Endometrial microvascular endothelial cells (primary cell): ENCODE results near the gene USF2. TPM values are rescaled to one million over a fixed set of nuclear protein-coding genes. Genes with fewer than 3 reads are reported as not detected.
"Not testable (repeated sequence)": the region's sequence is repeated elsewhere in the genome, so short reads cannot be mapped to it uniquely, and the experiment has no call there.

Source experiments
- in situ Hi-C: cut with HindIII; loops from 2 replicates; pipeline ENCODE4 v1.10.0; 2017; ENCODE audit warnings: low sequenced_read_pairs, low pct_unique_long_range_greater_than_20kb; ENCODE audit errors: inconsistent ontology term
- total RNA-seq: library from RNA; depleted of rRNA; stranded (reverse); fragments of >200 nt; gene quantifications from one replicate; pipeline ENCODE4 v1.2.3, GENCODE V29; 2015; ENCODE audit errors: inconsistent ontology term

Gene USF2
- total RNA-seq, 1 donor from 2014 or later, result 61.4 TPM

GRCh38 chr19:35239597-35239996 is 29.2 kb upstream of the USF2 start:
- in situ Hi-C loops, result not testable (repeated sequence)

GRCh38 chr19:35240327-35240726 is 28.4 kb upstream of the USF2 start:
- in situ Hi-C loops, result no loop called here

- in situ Hi-C loops, result no loop called here
Observed at GRCh38 chr19:35241417-35241816, 27.3 kb upstream of the USF2 start.

GRCh38 chr19:35246466-35247092 is 22.2 kb upstream of the USF2 start:
- in situ Hi-C loops, result no loop called here

- in situ Hi-C loops, result no loop called here
Observed at GRCh38 chr19:35247526-35248309, 21.0 kb upstream of the USF2 start.

- in situ Hi-C loops, result no loop called here
Observed at GRCh38 chr19:35248310-35249145, 20.2 kb upstream of the USF2 start, which contains the start of gene LSR. LSR (plus strand) TSS chr19:35249002; CDS start chr19:35249023, 21 bp downstream.

- in situ Hi-C loops, result no loop called here
Observed at GRCh38 chr19:35249146-35249847, 19.5 kb upstream of the USF2 start.

GRCh38 chr19:35249848-35250711 is 18.7 kb upstream of the USF2 start:
- in situ Hi-C loops, result no loop called here

- in situ Hi-C loops, result no loop called here
Observed at GRCh38 chr19:35251456-35251855, 17.3 kb upstream of the USF2 start.

GRCh38 chr19:35253316-35254286 is 15.2 kb upstream of the USF2 start:
- in situ Hi-C loops, result no loop called here

GRCh38 chr19:35254341-35255297 is 14.1 kb upstream of the USF2 start:
- in situ Hi-C loops, result no loop called here

- in situ Hi-C loops, result no loop called here
Observed at GRCh38 chr19:35256566-35256965, 12.2 kb upstream of the USF2 start.

GRCh38 chr19:35257113-35257461 is 11.7 kb upstream of the USF2 start:
- in situ Hi-C loops, result no loop called here

- in situ Hi-C loops, result no loop called here
Observed at GRCh38 chr19:35260694-35261304, 8.0 kb upstream of the USF2 start.

GRCh38 chr19:35261356-35262100 is 7.2 kb upstream of the USF2 start:
- in situ Hi-C loops, result no loop called here
